Smooth muscle cell (in vitro differentiated cells): ENCODE data around the gene EHMT1. TPM values are rescaled to one million over a fixed set of nuclear protein-coding genes. Genes with fewer than 3 reads are reported as not detected.
A peak's percentile ranks its signal among the peaks of the same experiment; 100 is the strongest.

Experiments
- DNase-seq: peaks from one replicate; lab custom pipeline; 2025; ENCODE audit not compliant: unreplicated experiment; lab: John Stamatoyannopoulos, UW
- H2AFZ ChIP-seq: fragments of 200-600 bp; sonication (generic); 2 replicates; pipeline ENCODE4 v1.6.0; 2016; ENCODE audit warnings: antibody characterized with exemption, low read depth, mild to moderate bottlenecking
- H3F3A ChIP-seq: fragments of 200-600 bp; sonication (generic); 2 replicates; pipeline ENCODE4 v1.6.0; 2017; ENCODE audit warnings: antibody characterized with exemption, low read depth
- H3K27ac ChIP-seq: fragments of 200-600 bp; sonication (generic); 2 replicates; pipeline ENCODE4 v1.5.1; 2016; ENCODE audit warnings: low read depth, mild to moderate bottlenecking
- H3K27me3 ChIP-seq: fragments of 200-600 bp; sonication (generic); 2 replicates; pipeline ENCODE4 v1.6.1; 2016; ENCODE audit warnings: low read depth, mild to moderate bottlenecking
- H3K36me3 ChIP-seq: fragments of 200-600 bp; sonication (generic); 2 replicates; pipeline ENCODE4 v1.5.1; 2016; ENCODE audit warnings: low read depth
- H3K4me1 ChIP-seq: fragments of 200-600 bp; sonication (generic); 2 replicates; pipeline ENCODE4 v1.5.1; 2016; ENCODE audit warnings: low read depth
- H3K4me2 ChIP-seq: fragments of 200-600 bp; sonication (generic); 2 replicates; pipeline ENCODE4 v1.6.0; 2016; ENCODE audit warnings: mild to moderate bottlenecking
- H3K4me3 ChIP-seq: fragments of 200-600 bp; sonication (generic); 2 replicates; pipeline ENCODE4 v1.5.1; 2016; ENCODE audit warnings: mild to moderate bottlenecking
- H3K79me2 ChIP-seq: fragments of 200-600 bp; sonication (generic); 2 replicates; pipeline ENCODE4 v1.6.0; 2016; ENCODE audit warnings: low read depth, mild to moderate bottlenecking
- H3K9ac ChIP-seq: fragments of 200-600 bp; sonication (generic); 2 replicates; pipeline ENCODE4 v1.6.0; 2016; ENCODE audit warnings: low read depth
- H3K9me3 ChIP-seq: fragments of 200-600 bp; sonication (generic); replicated peaks from 2 replicates; pipeline ENCODE4 v1.5.1; 2016; ENCODE audit warnings: low read depth
- H4K20me1 ChIP-seq: fragments of 200-600 bp; sonication (generic); 2 replicates; pipeline ENCODE4 v1.6.0; 2016; ENCODE audit warnings: low read depth
- CTCF ChIP-seq: fragments of 200-600 bp; sonication (generic); IDR thresholded peaks from 2 replicates; pipeline ENCODE4 v1.5.1; 2017; ENCODE audit warnings: borderline replicate concordance, mild to moderate bottlenecking, antibody characterized with exemption; ENCODE audit not compliant: insufficient read depth, poor library complexity, severe bottlenecking
- WGBS: methylation state at CpG from one replicate; pipeline ENCODE4 v1.1.7; 2016; ENCODE audit warnings: low lambda C conversion rate; 5-methylcytosine and 5-hydroxymethylcytosine counted together
- polyA plus RNA-seq: library from polyadenylated mRNA; unstranded; fragments of >200 nt; fragmentation: Nextera tagmentation; extraction: Ambion mirVana; gene quantifications from 2 replicates; pipeline ENCODE4 v1.2.1, GENCODE V29; 2016
- total RNA-seq: library from RNA; depleted of rRNA; stranded (reverse); fragments of >200 nt; gene quantifications from 2 replicates; pipeline ENCODE4 v1.2.3, GENCODE V29; 2014

Gene EHMT1
- total and polyA plus RNA-seq, 2 experiments from 2014 or later: 23.1 to 34.1 TPM

GRCh38 chr9:137753192-137753765, 134.5 kb downstream of the EHMT1 start:
- peaks cover 14% of the 10 kb centered on the region for H3K36me3 ChIP-seq
- H3F3A ChIP-seq: no peaks in the 10 kb centered on the region
- H3K27ac ChIP-seq: no peak overlapping the region
- no peak overlapping the region for H3K4me2 ChIP-seq
- H3K79me2 ChIP-seq: peaks cover 9% of the 10 kb centered on the region
- H3K4me1 ChIP-seq: peaks cover 6% of the 10 kb centered on the region
- H4K20me1 ChIP-seq: peaks cover 36% of the 10 kb centered on the region
- no peak overlapping the region for H3K9ac ChIP-seq
- no peak overlapping the region for H2AFZ ChIP-seq
- H3K4me3 ChIP-seq: no peak overlapping the region
- no peak for DNase-seq
- no peaks in the 10 kb centered on the region for H3K9me3 ChIP-seq
- WGBS: 96% methylated on average over 22 of the region's 22 CpGs
- no peak for TF ChIP-seq CTCF
- no peaks in the 10 kb centered on the region for H3K27me3 ChIP-seq

- no peak for DNase-seq
- peaks cover under 1% of the 10 kb centered on the region for H3K4me1 ChIP-seq
- no peak overlapping the region for H2AFZ ChIP-seq
- 95% methylated on average over 7 of the region's 7 CpGs for WGBS
- H3K4me3 ChIP-seq: no peak overlapping the region
- H3K4me2 ChIP-seq: no peak overlapping the region
- H3K9me3 ChIP-seq: no peaks in the 10 kb centered on the region
- no peak for TF ChIP-seq CTCF
- no peaks in the 10 kb centered on the region for H3K27me3 ChIP-seq
- peaks cover 6% of the 10 kb centered on the region for H3K79me2 ChIP-seq
- H3K27ac ChIP-seq: no peak overlapping the region
- H3F3A ChIP-seq: no peaks in the 10 kb centered on the region
- H3K9ac ChIP-seq: no peak overlapping the region
- peaks cover 14% of the 10 kb centered on the region for H3K36me3 ChIP-seq
- peaks cover 20% of the 10 kb centered on the region for H4K20me1 ChIP-seq
Measured at GRCh38 chr9:137755261-137755927, 136.6 kb downstream of the EHMT1 start.

DNA sequence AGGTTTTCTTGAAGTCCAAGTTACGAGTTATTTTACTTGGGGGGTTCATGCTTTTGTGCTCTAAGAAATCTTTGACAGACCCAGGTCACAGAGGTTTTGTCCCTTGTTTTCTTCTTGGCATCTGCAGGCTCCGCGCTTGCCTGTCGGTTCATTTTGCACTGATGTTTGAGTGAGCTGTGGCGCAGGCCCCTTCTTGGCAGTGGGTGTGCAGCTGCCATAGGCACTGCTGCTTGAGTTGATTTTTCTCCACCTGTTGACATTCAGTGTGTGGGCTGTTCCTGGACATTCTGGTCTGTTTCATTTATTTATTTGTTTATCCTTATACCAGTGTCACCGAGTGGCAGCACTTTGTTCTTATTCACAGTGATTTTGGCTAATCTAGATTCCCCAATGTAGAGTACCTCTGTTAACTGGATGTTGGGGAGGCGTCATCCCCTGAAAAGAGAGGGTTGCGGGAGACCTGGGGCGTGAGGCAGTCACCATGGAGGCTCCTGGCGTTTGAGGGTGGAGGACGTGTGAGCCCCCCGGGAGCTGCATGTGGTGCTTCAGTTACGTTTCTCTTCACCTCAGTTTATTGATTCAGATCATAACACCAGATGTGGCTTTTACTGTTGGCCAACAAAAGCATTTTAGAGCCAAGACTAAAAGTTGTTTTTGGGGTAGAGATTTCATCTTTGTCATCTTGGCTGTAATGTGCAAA, 137.4 kb downstream of the EHMT1 start:
- Histone ChIP-seq H4K20me1 (peaks cover 15% of the 10 kb centered on the region), H3K27me3 (no peaks in the 10 kb centered on the region), H3K27ac (peak overlapping the region; percentile 64), H3F3A (no peaks in the 10 kb centered on the region), H3K4me1 (no peaks in the 10 kb centered on the region), H3K9me3 (no peaks in the 10 kb centered on the region), H3K9ac (no peak overlapping the region), H3K79me2 (peaks cover 6% of the 10 kb centered on the region), H3K4me2 (no peak overlapping the region), H3K4me3 (no peak overlapping the region), H3K36me3 (peaks cover 14% of the 10 kb centered on the region), H2AFZ (no peak overlapping the region)
- DNase-seq: no peak
- TF ChIP-seq CTCF: no peak
- WGBS: 97% methylated on average over 13 of the region's 13 CpGs
